ENCODE data around the gene MYO5B. TPM values are rescaled to one million over a fixed set of nuclear protein-coding genes. Genes with fewer than 3 reads are reported as not detected.

Gene MYO5B
- polyA plus RNA-seq, 1 experiment = 0.18 TPM

DNA sequence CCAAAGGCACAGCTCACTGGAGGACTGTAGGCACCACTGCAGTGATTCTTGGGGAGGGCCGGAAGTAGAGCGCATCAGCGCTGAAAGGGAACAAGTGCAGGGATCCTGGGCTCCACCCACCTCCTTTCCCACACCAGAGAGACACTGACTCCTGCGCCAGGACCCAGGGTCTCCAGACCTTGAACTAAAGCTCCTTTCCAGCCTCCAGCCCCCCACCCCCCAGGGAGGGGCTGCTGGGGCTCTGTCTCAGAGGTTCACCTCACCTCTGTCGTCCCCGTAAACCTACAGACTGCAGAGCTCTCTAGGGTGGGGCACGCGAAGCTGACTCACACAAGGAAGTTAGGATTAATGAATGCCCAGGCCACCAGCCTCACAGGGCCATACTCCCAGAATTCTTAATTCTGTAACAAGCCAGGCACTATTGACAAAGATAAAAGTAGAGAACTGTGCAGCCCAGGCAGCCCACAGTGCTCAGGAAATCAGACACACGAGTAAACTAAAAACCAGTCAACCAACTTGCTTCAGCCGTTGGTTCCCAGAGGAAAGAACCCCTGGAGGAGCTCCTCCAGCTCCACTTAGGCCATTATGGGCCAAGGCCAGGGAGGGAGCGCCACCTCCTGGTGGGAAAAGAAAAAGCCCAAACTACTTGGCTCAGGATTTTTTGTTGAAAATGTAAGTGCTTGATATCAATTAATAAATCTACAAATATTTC, 336.5 kb downstream of the MYO5B start:
- Histone ChIP-seq H3K36me3 (ENCODE audit: control insufficient read depth, insufficient read depth, low read length) (no peaks in the 10 kb centered on the region), H3K4me3 (ENCODE audit: low read depth, low read length) (no peak overlapping the region), H3K27me3 (ENCODE audit: control insufficient read depth, insufficient read depth, low read length) (peaks cover 6% of the 10 kb centered on the region)
- ChIA-PET CTCF (interaction anchor here (0.7 to 13.2 kb wide), 39 partner anchors 9 to 394 kb away, joined by 3 to 258 read pairs (median 4); partner anchors contain the start of gene LIPG), POLR2A (interaction anchor here (0.5 to 1.0 kb wide), 2 partner anchors 9 to 278 kb away, joined by 7 to 10 read pairs; no protein-coding TSS in a partner anchor)
- no peak for DNase-seq (ENCODE audit: low read depth)
- TF ChIP-seq, protein P1, sequence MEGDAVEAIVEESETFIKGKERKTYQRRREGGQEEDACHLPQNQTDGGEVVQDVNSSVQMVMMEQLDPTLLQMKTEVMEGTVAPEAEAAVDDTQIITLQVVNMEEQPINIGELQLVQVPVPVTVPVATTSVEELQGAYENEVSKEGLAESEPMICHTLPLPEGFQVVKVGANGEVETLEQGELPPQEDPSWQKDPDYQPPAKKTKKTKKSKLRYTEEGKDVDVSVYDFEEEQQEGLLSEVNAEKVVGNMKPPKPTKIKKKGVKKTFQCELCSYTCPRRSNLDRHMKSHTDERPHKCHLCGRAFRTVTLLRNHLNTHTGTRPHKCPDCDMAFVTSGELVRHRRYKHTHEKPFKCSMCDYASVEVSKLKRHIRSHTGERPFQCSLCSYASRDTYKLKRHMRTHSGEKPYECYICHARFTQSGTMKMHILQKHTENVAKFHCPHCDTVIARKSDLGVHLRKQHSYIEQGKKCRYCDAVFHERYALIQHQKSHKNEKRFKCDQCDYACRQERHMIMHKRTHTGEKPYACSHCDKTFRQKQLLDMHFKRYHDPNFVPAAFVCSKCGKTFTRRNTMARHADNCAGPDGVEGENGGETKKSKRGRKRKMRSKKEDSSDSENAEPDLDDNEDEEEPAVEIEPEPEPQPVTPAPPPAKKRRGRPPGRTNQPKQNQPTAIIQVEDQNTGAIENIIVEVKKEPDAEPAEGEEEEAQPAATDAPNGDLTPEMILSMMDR (IDR thresholded peaks at IDR 0.05; ENCODE audit: insufficient read depth, low read depth, low read length) = peak; percentile 92

DNA sequence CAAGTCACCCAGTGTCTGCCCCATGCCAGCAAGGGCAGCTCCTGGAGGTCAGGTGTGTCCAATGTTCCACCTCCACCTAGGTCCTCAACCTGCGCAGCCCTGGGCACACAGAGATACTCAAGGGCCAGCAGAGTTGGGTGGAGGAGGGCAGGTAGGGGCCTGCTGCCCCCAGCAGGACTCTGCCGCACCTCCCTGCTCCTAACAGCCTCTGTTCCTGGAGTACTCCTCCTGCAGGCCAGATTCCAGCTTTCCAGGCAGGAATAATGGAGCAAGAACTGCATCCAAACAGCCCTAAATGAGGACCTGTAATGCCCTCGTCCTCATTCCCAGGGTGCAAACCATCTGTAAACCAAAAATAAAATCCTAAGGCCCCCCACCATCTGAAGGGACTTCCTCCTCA, 337.2 kb downstream of the MYO5B start:
- CTCF ChIA-PET = interaction anchor here (1.0 to 13.2 kb wide), 18 partner anchors 10 to 349 kb away, joined by 3 to 258 read pairs (median 6); partner anchors contain the start of gene LIPG
- H3K36me3 ChIP-seq (ENCODE audit: control insufficient read depth, insufficient read depth, low read length) = no peaks in the 10 kb centered on the region
- POLR2A ChIA-PET = interaction anchor here (1.0 kb wide), 1 partner anchor 10 kb away, joined by 7 read pairs; no protein-coding TSS in a partner anchor
- no peak overlapping the region for H3K4me3 ChIP-seq (ENCODE audit: low read depth, low read length)
- TF ChIP-seq, protein P1 (IDR thresholded peaks at IDR 0.05; ENCODE audit: insufficient read depth, low read depth, low read length) = no peak
- DNase-seq (ENCODE audit: low read depth) = no peak
- H3K27me3 ChIP-seq (ENCODE audit: control insufficient read depth, insufficient read depth, low read length) = peaks cover 5% of the 10 kb centered on the region; the same call in 1 of the 2 replicates

DNA sequence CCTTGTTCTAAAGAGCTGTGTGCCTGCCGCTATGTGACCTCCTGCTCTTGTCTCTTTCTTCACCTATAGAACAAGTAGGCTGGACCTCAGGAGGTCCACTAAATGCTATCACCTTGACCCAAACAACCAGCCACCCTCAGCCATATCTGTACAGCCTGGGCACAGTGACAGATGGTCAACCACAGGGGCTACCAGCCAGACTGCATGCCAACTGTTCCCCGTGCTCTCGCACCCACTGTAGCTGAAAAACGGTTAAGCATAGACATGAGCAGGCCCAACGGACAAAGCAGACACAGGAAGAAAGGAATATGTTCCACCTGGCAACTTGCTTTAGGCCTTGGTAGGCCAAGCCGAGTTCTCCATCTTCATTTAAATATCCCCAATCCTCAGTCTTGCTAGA, 338.5 kb downstream of the MYO5B start:
- ChIA-PET CTCF (interaction anchor here (7.0 to 13.2 kb wide), 3 partner anchors 9 to 348 kb away, joined by 76 to 258 read pairs (median 159); partner anchors contain the start of gene LIPG), POLR2A (no interaction called here)
- TF ChIP-seq, protein P1 (IDR thresholded peaks at IDR 0.05; ENCODE audit: insufficient read depth, low read depth, low read length) = no peak
- Histone ChIP-seq H3K4me3 (ENCODE audit: low read depth, low read length) (no peak overlapping the region), H3K27me3 (ENCODE audit: control insufficient read depth, insufficient read depth, low read length) (peaks cover 5% of the 10 kb centered on the region; the same call in 1 of the 2 replicates), H3K36me3 (ENCODE audit: control insufficient read depth, insufficient read depth, low read length) (no peaks in the 10 kb centered on the region)
- DNase-seq (ENCODE audit: low read depth) = no peak

- DNase-seq (ENCODE audit: low read depth) = no peak
- Histone ChIP-seq H3K36me3 (ENCODE audit: control insufficient read depth, insufficient read depth, low read length) (no peaks in the 10 kb centered on the region), H3K4me3 (ENCODE audit: low read depth, low read length) (no peak overlapping the region), H3K27me3 (ENCODE audit: control insufficient read depth, insufficient read depth, low read length) (peaks cover 5% of the 10 kb centered on the region; the same call in 1 of the 2 replicates)
- ChIA-PET CTCF (interaction anchor here (0.8 to 13.2 kb wide), 4 partner anchors 10 to 347 kb away, joined by 3 to 258 read pairs (median 82); partner anchors contain the start of gene LIPG), POLR2A (no interaction called here)
- TF ChIP-seq, protein P1 (IDR thresholded peaks at IDR 0.05; ENCODE audit: insufficient read depth, low read depth, low read length) = no peak
Measured at GRCh38 chr18:49855711-49856415, 339.1 kb downstream of the MYO5B start.

- Histone ChIP-seq H3K4me3 (ENCODE audit: low read depth, low read length) (no peak overlapping the region), H3K36me3 (ENCODE audit: control insufficient read depth, insufficient read depth, low read length) (no peaks in the 10 kb centered on the region), H3K27me3 (ENCODE audit: control insufficient read depth, insufficient read depth, low read length) (peaks cover 4% of the 10 kb centered on the region; the same call in 1 of the 2 replicates)
- ChIA-PET POLR2A (no interaction called here), CTCF (interaction anchor here (1.0 to 13.2 kb wide), 4 partner anchors 9 to 346 kb away, joined by 3 to 258 read pairs (median 81); partner anchors contain the start of gene LIPG)
- DNase-seq (ENCODE audit: low read depth) = no peak
- TF ChIP-seq, protein P1 (IDR thresholded peaks at IDR 0.05; ENCODE audit: insufficient read depth, low read depth, low read length) = no peak
Measured at GRCh38 chr18:49854681-49855080, 340.3 kb downstream of the MYO5B start.
